ENCODE measurements around the gene SFMBT2. TPM values are rescaled to one million over a fixed set of nuclear protein-coding genes. Genes with fewer than 3 reads are reported as not detected.
A peak's percentile ranks its signal among the peaks of the same experiment; 100 is the strongest.

SFMBT2 gene
- polyA plus RNA-seq, 1 donor from 2014 or later: 1.6 TPM

DNA sequence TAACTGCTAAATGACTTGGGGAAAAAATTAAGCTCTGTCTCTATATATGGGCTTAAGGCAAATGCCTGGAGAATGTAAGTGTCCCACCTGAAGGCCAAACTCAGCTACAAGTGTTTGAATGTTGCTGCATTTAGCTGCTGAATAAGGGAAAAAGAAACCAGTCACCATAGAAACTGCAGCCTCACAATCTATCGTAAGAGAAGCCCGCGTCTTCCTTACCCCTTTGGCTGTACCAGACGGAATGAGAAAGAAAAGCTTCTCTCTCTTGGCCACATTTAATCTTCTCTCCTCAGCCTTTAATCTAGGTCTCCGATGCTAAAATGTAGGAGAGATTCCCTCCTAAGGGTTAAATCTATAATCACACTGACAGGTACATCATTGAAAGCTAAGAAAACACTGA lies 147.2 kb downstream of the SFMBT2 start:
- Mint-ChIP-seq H3K36me3 (peaks cover 5% of the 10 kb centered on the region), H3K9me3 (no peaks in the 10 kb centered on the region), H3K27me3 (no peaks in the 10 kb centered on the region), H3K4me3 (no peak overlapping the region), H3K27ac (no peak overlapping the region), H3K4me1 (peaks cover 11 to 19% (median 13%) of the 10 kb centered on the region in 3 donors)

DNA sequence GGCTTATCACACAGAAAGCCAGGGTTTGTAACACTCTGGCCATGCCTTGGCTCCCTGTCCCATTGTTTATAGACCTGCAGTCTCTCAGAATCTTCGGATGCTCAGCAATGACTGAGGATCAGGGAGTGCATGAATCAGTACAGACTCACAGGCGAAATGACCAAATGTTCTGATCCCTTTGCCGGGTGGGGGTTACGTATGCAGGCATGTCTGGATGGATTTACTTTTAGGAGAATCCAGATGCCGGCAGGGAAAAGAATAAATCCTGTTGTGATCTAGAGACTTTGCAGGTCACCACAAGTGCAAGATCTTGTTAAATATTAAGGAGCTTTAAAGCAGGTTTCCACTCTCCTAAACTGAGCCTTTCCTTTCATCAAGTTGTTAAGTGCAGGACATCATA lies 149.5 kb downstream of the SFMBT2 start:
- Mint-ChIP-seq H3K27me3 (no peaks in the 10 kb centered on the region), H3K4me1 (peaks cover 12 to 19% (median 13%) of the 10 kb centered on the region in 3 donors), H3K9me3 (no peaks in the 10 kb centered on the region), H3K27ac (no peak overlapping the region), H3K36me3 (peaks cover 5% of the 10 kb centered on the region), H3K4me3 (no peak overlapping the region)

DNA sequence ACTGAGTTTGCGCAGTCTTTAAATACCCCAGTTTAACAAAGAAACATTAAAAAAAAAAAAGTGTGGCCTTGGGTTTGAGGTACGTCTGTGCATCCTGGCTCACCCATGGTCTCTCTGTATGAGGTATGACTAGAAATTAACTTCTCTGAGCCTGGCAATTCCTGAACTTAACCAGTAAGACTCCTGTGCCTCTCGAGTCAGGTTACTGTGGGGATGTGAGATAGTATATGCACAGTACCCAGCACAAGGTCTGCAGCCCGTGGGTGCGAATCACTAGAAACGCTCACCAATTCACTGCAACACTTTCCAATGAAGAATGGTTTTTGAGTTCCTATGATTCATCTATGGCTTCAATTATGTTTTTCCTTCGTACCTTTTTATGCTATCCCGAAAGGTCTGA lies 149.9 kb downstream of the SFMBT2 start:
- Mint-ChIP-seq H3K9me3 (no peaks in the 10 kb centered on the region), H3K27ac (no peak overlapping the region), H3K4me3 (no peak overlapping the region)

DNA sequence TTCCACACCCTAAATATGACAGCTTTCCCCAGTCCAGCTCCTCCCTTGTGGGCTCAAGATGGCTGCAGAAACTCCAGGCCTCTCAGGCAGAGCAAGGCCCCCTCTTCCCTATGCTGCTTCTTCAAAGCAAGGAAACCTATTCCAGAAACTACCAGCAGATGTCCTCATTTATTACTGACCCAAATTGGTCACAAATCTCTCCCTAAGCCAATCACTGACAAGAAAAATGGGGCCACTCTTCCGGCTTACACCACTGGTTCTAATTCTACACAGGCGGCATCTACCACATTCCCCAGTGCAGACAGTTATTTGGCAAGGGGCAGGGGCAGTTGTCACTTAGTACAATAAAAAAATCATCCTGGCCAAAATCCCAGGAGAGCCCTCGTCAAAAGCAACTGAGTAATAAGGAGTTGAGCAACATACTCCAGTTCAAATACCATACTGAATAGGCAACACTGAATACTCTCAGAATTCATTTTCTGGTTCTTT lies 150.4 kb downstream of the SFMBT2 start:
- H3K4me3 Mint-ChIP-seq: peak overlapping the region in 1 of 4 donors; percentile 10
- H3K9me3 Mint-ChIP-seq: no peaks in the 10 kb centered on the region
- peaks cover 5% of the 10 kb centered on the region for H3K36me3 Mint-ChIP-seq
- no peak overlapping the region for H3K27ac Mint-ChIP-seq
- no peaks in the 10 kb centered on the region for H3K27me3 Mint-ChIP-seq
- peaks cover 12 to 19% (median 13%) of the 10 kb centered on the region in 3 donors for H3K4me1 Mint-ChIP-seq

More for the DNA sequence above, 149.9 kb downstream of the SFMBT2 start:
- Mint-ChIP-seq H3K36me3 (peaks cover 5% of the 10 kb centered on the region), H3K4me1 (peaks cover 12 to 19% (median 13%) of the 10 kb centered on the region in 3 donors), H3K27me3 (no peaks in the 10 kb centered on the region)

DNA sequence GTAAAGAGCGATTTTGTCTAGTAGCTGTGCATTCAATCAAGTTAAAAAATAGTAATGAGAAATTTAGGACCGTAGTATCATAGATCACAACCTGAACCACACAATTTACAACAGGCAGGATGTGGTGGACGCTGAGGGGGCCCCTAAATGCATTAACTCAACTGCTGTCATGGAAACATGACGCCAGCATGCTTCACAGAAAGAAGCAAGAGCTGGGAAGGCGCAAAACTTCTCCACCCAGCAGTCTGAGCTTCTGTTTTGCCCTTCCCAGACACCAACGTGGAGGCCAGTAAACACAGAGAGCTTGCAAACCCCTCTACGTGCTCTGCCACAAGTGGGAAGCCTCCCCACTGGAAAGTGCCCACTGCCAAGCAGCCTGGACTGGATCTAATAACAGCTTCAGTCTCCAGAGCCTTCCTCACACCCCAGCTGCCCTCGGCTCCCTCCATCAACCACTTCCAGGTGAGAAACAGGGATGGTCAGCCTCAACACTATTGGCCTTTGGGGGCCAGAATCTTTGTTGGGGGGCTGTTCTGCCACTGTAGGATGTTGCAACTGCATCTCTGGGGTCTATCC lies 151.8 kb downstream of the SFMBT2 start:
- Mint-ChIP-seq H3K4me3 (peak overlapping the region in 1 of 4 donors; percentile 74), H3K27ac (peak overlapping the region in 1 of 3 donors; percentile 9), H3K36me3 (peaks cover 7% of the 10 kb centered on the region), H3K27me3 (no peaks in the 10 kb centered on the region), H3K4me1 (peaks cover 12 to 19% (median 13%) of the 10 kb centered on the region in 3 donors), H3K9me3 (no peaks in the 10 kb centered on the region)

DNA sequence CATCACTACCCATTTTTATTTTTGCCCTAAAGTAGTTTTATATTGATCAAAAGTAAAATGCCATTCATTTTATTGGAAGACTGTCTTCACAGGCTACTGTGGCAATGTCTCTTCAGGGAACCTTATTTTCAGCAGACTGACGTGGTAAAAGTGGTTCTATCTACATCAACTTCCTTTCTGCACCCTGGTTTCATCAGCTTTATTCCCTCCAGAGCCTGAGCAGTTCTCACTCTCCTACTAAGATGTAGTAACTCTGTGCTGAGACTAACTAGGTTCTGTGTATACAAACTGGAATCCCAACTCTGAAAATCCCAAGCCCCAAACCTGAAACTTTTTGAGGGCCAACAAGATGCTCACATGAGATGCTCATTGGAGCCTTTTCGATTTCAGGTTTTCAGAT lies 155.3 kb downstream of the SFMBT2 start:
- no peaks in the 10 kb centered on the region for H3K27me3 Mint-ChIP-seq
- no peak overlapping the region for H3K27ac Mint-ChIP-seq
- H3K4me1 Mint-ChIP-seq: peaks cover 11 to 18% (median 13%) of the 10 kb centered on the region in 3 donors
- no peaks in the 10 kb centered on the region for H3K9me3 Mint-ChIP-seq
- H3K36me3 Mint-ChIP-seq: peaks cover 2% of the 10 kb centered on the region
- no peak overlapping the region for H3K4me3 Mint-ChIP-seq

DNA sequence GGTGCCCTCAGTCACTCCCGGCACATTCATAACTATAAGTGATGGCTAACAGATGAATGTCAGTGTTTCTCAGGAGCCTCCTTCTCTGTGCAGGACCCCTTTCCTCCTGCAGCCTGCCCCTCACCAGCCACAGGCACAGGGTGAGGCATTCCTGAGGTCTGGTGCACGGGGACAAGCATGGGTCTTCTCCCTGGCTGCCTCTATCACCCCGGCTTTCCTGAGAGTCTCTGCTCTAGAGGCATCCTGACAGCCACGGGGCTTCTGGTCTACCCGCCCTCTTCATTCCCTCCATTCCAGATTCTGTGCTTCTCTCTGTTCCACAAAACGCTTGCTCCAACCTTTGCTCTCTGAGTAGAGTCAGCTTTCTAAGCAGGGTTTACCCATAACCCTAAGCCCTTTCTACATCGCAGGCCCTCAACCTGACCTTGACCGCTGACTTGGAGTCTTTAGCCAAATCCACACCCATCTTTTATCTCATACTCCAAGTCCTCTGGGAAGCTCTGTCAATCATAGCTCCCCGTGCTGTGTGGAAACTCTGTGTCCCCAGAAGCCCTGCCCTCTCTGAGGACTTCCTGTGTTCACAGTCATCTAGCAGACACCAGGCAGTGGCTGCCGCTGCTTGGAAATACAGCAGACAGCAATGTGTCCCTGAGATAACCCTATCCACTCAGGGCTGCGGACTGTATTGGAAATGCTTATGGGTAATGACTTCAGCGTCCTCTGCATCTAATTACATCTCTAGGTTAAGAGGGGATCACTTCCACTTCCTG lies 159.0 kb downstream of the SFMBT2 start:
- Mint-ChIP-seq H3K4me3 (no peak overlapping the region), H3K9me3 (no peaks in the 10 kb centered on the region), H3K27ac (no peak overlapping the region), H3K27me3 (no peaks in the 10 kb centered on the region), H3K4me1 (no peaks in the 10 kb centered on the region), H3K36me3 (peaks cover 2% of the 10 kb centered on the region)

DNA sequence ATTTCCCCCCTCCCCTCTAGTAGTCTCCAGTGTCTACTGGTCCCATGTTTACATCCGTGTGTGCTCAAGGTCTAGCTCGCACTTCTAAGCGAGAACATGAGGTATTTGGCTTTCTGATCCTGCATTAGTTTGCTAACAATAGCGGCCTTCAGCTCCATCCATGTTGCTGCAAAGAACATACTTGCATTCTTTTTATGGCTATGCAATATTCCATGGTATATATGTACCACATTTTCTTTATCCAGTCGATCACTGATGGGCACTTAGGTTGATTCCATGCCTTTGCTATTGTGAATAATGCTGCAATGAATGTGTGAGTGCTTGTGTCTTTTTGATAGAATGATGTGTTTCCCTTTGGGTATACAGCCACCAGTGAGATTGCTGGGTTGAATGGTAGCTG lies 160.6 kb downstream of the SFMBT2 start:
- Mint-ChIP-seq H3K4me3 (no peak overlapping the region), H3K27me3 (no peaks in the 10 kb centered on the region), H3K27ac (no peak overlapping the region), H3K9me3 (no peaks in the 10 kb centered on the region), H3K36me3 (peaks cover 3% of the 10 kb centered on the region), H3K4me1 (no peaks in the 10 kb centered on the region)

DNA sequence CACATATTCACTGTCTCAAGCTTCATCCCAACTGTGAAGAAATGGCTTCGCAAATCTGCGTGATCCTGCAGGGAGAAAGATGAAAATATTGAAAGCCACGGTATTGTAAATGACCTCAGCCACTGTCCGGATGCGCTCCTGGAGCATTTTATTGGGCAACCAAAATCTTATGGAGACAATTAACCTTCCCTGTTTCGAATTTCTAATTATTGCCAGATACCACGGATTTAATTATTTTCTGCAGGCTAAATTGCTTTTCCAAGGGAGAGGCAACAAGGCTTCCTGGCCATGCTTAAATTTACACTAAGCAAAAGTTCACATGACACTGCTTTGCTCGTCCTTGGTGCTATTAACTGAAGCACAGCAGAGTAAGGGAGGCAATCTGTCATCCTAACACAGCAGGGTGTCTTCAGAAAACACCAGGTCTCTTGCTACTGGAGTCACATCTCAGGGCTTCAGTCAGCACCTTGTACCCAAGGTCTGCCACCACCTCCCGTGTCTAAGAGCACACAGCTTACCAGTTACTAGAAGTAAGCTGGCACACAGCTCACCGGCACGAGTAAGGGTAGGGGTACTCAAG lies 162.2 kb downstream of the SFMBT2 start:
- Mint-ChIP-seq H3K36me3 (peaks cover 2% of the 10 kb centered on the region), H3K9me3 (no peaks in the 10 kb centered on the region), H3K4me3 (no peak overlapping the region), H3K27ac (no peak overlapping the region), H3K4me1 (peaks cover 8% of the 10 kb centered on the region in 3 donors), H3K27me3 (no peaks in the 10 kb centered on the region)

DNA sequence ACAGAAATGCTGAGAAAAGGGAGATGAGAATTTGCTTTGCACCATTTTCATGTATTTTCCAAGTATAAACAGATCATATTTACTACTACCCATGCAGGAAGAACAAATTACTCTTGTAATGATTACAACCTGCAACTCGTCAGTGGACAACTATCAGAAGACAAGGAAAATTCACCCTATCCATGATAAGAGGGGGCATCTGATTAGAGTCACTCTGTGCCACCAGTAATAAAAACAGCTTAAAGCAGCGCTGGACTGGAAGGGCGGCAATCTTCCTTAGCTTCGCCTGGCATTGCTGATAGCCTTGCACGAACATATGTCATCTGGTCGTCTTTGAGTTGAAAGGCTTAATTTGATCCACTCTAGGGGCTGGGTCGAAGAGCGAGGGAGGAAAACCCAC lies 162.7 kb downstream of the SFMBT2 start:
- no peak overlapping the region for H3K27ac Mint-ChIP-seq
- no peak overlapping the region for H3K4me3 Mint-ChIP-seq
- H3K4me1 Mint-ChIP-seq: peaks cover 9 to 12% (median 9%) of the 10 kb centered on the region in 3 donors
- no peaks in the 10 kb centered on the region for H3K27me3 Mint-ChIP-seq
- H3K9me3 Mint-ChIP-seq: no peaks in the 10 kb centered on the region
- H3K36me3 Mint-ChIP-seq: peaks cover 5% of the 10 kb centered on the region

DNA sequence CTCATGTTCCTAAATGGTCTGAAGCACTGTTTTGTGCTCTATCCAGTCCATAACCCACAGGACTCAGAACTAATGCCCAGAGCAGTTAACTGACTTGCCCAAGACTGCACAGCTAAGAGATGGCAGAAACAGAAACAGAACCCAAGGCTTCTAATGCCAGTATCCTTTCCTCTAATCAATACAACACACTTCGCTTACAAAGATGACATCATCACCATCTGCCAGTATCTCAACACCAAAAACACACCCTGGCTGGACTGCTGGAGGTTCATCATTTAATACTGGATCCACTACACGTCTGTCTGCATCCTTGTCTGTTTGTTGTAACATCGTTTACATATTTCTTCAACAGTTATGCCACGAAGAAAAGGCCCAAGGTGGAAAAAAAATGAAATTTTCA lies 165.3 kb downstream of the SFMBT2 start:
- H3K36me3 Mint-ChIP-seq: peaks cover 15% of the 10 kb centered on the region
- H3K9me3 Mint-ChIP-seq: no peaks in the 10 kb centered on the region
- no peaks in the 10 kb centered on the region for H3K27me3 Mint-ChIP-seq
- no peak overlapping the region for H3K4me3 Mint-ChIP-seq
- no peak overlapping the region for H3K27ac Mint-ChIP-seq
- H3K4me1 Mint-ChIP-seq: peaks cover 9 to 12% (median 9%) of the 10 kb centered on the region in 3 donors

DNA sequence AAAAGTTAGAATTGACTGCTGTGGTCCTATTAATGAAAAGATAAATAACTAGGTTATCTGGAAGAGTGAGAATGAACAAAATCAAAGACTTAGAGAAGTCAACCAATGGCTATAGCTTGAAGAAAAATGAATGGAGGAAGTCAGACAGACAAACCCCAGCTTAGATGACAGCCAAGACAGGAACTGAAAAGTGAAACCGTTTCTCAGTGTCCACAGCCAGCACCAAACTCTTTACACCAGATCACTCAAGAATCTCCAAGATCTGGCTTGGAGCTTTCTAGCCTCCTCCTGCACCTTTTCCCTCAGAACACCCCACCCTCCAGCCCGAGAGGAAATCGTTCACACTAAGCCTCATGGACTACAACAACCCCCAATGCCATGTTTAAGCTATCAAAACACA lies 167.0 kb downstream of the SFMBT2 start:
- Mint-ChIP-seq H3K27ac (peak overlapping the region in 2 of 3 donors; percentile 15 to 54), H3K27me3 (no peaks in the 10 kb centered on the region), H3K4me1 (peaks cover 10 to 12% (median 12%) of the 10 kb centered on the region in 3 donors), H3K9me3 (no peaks in the 10 kb centered on the region), H3K4me3 (peak overlapping the region in 2 of 4 donors; percentile 59 to 73), H3K36me3 (peaks cover 19% of the 10 kb centered on the region)

DNA sequence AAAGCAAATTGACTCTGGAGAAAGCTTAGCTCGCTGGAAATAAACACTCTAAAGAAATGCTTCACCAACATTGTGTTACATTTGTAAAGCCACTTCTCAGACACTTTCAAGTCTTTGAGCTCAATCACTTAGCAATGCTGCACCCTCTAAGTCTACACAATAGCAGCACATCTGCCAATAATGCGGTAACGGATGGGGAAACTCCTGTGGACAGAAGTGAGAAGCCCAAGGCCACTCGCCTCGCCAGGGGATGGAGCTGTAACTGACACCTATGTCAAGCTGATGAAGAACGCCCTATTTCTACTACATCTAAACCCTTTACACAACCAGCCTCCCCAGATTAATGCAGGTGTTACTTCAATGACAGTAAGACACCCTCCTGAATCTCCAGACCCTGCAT lies 167.7 kb downstream of the SFMBT2 start:
- Mint-ChIP-seq H3K4me3 (no peak overlapping the region), H3K27me3 (no peaks in the 10 kb centered on the region), H3K36me3 (peaks cover 20% of the 10 kb centered on the region), H3K9me3 (no peaks in the 10 kb centered on the region), H3K4me1 (peaks cover 10 to 13% (median 12%) of the 10 kb centered on the region in 3 donors), H3K27ac (no peak overlapping the region)

DNA sequence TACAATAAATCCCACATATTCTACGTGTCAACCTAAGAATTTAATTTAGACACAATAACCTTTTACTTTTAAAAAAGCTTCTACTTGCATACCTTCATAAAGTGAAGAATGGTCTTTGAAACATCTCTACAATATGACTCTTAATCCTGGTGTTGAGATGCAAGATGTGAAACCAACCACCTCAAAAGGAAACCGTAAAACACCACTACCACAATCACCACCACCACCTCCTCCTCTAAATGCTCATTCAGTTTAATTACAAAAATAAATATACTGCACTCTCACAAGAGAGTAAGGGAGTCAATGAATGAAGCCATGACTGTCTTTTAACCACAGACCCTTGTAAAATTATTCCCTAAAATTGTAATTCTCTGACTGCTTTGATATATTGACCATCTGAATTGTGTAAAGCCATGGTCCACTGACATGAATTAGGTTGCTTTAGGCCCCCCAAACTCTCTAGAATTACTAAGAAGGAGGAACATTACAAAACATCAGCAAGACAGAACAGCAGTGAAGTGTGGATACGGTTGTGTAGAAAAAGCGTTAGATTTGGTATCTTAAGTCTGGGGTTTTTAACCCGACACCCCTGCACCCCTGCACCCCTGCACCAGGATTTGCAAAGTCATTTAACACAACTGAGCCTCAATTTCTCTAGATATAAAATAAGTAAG lies 171.4 kb downstream of the SFMBT2 start:
- peaks cover 37% of the 10 kb centered on the region for H3K36me3 Mint-ChIP-seq
- peaks cover 10 to 15% (median 12%) of the 10 kb centered on the region in 3 donors for H3K4me1 Mint-ChIP-seq
- no peak overlapping the region for H3K4me3 Mint-ChIP-seq
- H3K27ac Mint-ChIP-seq: no peak overlapping the region
- H3K27me3 Mint-ChIP-seq: no peaks in the 10 kb centered on the region
- H3K9me3 Mint-ChIP-seq: peaks cover 0 to 14% (median 3%) of the 10 kb centered on the region in 3 donors

DNA sequence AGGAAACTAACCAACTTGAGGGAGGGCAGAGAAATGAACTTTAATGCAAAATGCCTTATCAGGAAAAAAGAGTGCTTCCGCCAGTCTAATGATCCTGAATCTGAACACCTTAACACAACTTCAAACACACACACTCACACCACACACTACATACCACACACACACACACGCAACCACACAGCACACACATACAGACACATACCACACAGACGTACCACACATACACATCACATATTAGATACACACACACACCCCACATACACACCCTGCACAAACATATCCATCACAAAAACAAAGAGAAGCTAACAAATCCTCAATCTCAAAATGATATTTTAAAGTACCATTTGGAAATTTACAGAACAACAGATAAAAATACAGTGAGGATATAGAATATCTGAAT lies 175.5 kb downstream of the SFMBT2 start:
- Mint-ChIP-seq H3K36me3 (peaks cover 22% of the 10 kb centered on the region), H3K4me1 (peaks cover 0 to 8% (median 1%) of the 10 kb centered on the region in 3 donors), H3K27ac (peak overlapping the region in 1 of 3 donors; percentile 50), H3K4me3 (no peak overlapping the region), H3K9me3 (peaks cover 0 to 14% (median 3%) of the 10 kb centered on the region in 3 donors), H3K27me3 (no peaks in the 10 kb centered on the region)

Data from IgD-negative memory B cell (primary cell).